GM18951 (cell line): ENCODE results near the gene PIEZO2.

Source experiments
- POLR2A ChIP-seq: IDR thresholded peaks from 4 replicates; pipeline ENCODE4 v1.6.1; 2011; ENCODE audit warnings: mild to moderate bottlenecking; ENCODE audit not compliant: insufficient read length, insufficient read depth; ENCODE audit errors: extremely low read depth
- in situ Hi-C: fragments of 300-500 bp; cut with MboI; formaldehyde crosslinking; loops from one replicate; pipeline ENCODE4 v1.12.0; 2022; ENCODE audit warnings: low sequenced_read_pairs, mixed read lengths, inconsistent platforms; ENCODE audit not compliant: unreplicated experiment

Gene PIEZO2

DNA sequence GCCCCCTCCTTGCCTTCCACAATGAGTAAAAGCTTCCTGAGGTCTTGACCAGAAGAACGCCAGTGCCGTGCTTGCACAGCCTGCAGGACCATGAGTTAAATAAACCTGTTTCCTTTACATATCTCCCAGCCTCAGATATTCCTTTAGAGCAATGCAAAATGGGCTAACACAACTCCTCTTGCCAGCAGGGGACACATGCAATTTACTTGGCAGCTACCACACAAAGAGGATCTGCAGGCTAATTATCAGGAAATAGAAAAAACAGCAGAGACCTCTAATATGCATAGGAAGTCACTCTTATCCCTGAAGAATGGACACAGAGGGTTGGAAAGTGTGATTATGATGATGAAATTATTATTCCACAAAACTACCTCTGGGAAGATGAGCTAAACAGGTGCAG, 114.0 kb downstream of the PIEZO2 start:
- in situ Hi-C loops: no loop called here
- no peak for TF ChIP-seq POLR2A

DNA sequence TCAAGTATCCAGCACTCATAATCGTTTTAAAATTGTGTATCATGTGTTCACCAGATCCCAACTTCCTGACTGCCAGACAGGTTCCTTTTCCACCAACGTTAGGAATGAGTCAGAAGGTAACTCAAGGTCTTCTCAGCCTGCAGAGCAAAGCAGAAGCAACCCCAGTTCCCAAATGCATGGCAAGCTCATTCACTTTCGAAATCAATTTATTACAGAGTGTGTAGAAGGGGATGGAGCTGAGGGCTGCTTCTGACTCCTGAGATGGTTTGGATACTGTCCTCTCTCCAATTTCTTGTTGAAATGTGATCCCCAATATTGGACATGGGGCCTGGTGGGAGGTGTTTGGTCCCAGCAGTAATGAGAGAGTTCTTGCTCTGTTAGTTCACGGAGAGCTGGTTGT, 114.5 kb downstream of the PIEZO2 start:
- in situ Hi-C loops: no loop called here
- TF ChIP-seq POLR2A: no peak

DNA sequence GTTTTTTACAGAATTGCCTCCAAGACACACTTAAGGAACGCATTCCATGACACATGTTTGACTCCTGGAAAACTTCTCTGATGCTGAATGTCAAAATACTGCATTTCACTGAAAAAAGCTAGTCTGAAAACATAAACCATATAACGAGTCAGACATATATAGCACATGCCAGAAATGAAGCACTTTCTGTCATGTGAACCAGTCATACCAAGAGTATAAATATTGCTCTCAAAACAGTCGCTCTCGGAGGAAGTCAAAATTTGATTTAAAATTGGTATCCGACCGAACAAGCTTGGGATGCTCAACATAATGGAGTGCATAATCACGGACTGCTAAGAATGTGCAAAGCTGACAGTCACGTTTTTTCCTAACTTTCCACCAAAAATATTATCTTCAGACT, 115.9 kb downstream of the PIEZO2 start:
- TF ChIP-seq POLR2A: no peak
- in situ Hi-C loops: no loop called here

DNA sequence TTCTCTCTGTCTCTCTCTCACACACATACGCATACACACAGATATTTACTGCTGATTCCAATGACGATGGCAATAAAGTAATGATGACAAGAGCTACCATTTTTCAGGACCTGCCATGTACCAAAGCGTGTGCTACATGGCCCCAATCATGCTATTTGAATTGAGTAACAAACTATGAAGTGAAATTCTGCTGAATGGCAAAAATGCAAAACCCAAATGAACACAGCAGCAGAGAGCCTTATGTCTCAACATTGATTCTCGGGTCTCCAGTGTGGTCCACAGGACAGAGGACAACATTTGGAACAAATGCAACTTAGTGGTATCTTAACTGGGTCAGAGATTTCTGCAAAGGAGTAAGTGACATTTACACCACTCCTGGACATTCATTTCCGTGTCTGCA, 117.4 kb downstream of the PIEZO2 start:
- no peak for TF ChIP-seq POLR2A
- in situ Hi-C loops: no loop called here

DNA sequence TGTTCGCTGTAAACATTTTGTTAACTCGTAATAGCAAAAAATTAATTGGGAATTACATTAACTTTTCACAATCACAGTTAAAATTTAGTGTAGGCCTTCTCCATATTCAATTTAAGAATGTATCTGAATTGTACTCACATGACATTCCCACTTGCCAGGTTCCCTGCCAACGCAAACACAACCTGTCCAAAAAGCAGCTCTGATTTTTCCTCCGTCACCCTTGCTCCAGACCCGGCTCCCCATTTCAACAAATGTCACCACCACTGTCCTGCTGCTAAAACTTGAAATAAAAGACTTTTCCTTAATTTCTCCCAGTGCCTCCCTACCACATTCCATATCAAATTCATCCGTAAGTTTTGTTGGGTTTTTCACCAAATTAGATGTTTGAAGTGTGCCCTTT, 120.3 kb downstream of the PIEZO2 start:
- TF ChIP-seq POLR2A: no peak
- in situ Hi-C loops: no loop called here

DNA sequence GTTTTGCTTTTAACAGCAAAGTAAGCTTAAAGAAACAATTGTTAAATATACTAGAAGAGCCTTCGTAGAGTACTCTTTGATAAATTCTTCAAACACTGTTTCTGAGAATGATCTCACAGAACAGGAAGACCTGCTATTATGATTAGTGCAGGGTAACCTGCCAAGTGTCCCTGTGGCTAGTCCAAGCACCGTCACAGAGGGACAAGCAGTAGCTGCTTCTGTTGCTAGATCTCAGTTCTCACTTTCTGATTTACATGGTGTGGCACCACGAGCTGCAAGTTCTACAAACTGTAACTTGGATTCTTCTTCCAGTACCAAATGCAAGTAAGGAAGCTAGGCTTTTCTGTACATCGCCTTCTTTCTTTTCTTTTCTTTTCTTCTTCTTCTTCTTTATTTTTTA, 121.5 kb downstream of the PIEZO2 start:
- in situ Hi-C loops: no loop called here
- no peak for TF ChIP-seq POLR2A

DNA sequence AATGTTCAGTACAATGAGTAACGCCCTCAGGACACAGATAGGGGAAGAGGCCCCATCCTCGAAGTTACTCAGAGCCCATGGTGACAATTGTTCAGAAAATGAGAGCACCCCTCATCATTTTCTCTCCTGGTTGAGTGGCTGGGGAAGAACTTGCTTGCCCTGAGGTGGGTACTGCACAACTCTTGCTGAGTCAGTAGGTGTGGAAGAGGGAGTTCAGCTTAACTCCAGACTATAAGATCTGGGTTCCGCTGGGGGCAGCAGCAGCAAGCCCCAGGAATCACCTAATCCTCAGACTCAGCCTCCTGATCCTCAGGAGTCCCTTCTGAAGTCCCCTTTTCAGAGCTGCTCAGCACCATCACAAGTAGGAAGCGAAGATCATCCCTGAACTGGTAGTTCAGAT, 123.7 kb downstream of the PIEZO2 start:
- no peak for TF ChIP-seq POLR2A
- in situ Hi-C loops: no loop called here

DNA sequence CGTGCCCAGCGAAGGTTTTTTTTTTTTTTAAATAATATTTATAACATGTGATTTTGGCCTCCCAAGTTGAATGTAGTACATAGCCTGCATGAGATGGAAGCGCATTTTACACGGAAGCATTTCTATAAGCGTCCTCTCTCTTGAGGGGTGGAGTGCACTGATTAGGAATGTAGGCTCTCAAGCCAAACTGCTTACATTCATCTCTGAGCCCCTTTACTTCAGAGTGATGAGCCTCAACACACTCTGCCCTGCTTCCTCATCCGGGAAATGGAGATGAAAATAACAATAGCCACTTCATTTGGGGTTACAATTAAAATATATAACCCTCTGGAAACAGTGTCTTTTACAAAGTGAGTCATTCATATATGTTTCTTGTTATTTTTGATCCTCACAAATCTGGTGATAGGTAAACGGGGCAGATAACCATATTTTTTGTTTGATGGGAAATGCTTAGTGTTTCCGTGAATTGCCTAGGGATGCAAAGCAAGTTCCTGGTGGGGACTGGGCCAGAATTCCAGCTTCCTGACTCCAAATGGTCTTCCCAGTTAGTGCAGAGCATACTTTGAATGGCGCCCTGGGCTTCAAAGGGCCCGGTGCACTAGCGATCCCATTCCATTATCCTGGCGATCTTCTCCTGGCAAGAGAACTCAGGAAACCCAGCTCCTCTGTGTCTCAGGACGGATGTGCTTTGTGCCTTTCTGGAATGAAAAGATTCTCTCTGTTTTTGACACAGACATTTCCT, 124.3 kb downstream of the PIEZO2 start:
- in situ Hi-C loops: no loop called here
- TF ChIP-seq POLR2A: no peak

DNA sequence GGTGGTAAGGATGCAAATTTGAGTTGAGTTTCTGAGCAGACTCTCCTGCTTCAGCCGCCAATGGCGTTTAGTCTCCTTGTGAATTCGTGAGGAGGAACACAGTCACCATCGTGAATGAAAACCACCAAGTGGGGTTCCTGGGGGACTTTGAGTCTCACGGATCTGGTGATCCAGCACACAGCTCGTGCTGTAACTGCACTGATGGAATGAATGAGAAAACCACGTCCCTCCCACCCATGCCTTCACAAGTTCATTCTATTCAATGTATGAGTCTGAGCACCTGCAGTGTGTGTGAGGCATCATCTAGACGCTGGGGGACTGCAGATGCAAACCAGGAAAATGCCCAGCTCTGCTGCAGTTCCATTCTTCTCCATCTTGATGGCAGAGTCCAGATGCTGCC, 127.9 kb downstream of the PIEZO2 start:
- in situ Hi-C loops: no loop called here
- no peak for TF ChIP-seq POLR2A

DNA sequence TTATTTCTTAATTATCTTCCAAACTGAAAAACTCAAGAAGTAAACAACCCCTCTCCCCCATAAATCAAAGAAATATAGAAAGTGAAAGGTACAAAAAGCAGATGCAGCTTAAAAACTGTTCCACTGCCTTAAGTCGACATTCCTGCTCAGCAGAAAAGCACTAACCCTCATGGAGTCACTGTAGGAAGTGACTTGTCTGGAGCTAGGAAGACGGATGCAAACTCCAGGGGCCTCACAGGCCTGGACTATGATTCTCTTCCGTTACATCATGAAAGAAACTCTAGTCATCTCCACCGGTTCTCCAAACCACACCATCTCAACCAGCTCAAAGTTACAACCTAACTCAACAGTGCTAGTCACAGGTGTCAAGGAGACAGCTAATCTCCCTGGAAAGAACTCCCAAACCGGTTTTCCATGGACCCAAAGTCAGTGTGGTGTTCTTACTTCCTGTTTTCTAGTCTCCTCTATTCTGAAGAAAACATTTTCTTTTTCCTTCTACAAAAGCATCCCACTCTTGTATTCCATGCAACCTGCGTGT, 128.4 kb downstream of the PIEZO2 start:
- in situ Hi-C loops: no loop called here
- TF ChIP-seq POLR2A: no peak

DNA sequence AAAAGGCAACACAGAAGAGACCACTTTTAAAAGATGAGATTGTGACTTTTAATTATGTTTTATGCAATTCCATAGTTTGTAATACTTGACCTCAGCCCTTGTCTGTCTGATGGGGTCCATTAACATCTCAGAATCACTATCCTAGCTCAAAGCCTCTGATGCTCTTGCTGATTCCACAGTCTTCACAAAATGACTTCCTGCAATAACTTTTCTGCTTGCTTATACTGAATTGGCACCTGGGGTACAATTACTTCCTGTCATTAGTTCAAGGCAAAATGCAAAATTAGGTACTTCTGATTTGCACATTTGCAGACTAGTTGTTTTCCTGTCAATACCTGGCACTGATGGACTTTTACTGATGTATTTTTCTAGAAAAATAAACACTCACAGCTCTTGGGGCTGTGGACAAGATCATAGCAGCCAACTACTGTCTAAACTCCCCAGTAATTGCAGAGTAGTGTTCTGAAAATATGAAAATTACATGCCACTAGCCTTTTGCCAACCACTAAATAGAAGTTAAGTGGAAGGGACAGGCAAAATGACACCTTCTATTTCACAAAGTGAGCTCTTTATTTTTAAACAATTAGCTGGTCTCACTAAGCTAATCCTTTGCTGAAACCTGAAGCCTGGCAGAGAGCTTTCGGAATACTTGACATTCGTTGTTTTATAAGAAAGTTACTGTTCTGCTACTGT, 129.1 kb downstream of the PIEZO2 start:
- in situ Hi-C loops: no loop called here
- TF ChIP-seq POLR2A: no peak

DNA sequence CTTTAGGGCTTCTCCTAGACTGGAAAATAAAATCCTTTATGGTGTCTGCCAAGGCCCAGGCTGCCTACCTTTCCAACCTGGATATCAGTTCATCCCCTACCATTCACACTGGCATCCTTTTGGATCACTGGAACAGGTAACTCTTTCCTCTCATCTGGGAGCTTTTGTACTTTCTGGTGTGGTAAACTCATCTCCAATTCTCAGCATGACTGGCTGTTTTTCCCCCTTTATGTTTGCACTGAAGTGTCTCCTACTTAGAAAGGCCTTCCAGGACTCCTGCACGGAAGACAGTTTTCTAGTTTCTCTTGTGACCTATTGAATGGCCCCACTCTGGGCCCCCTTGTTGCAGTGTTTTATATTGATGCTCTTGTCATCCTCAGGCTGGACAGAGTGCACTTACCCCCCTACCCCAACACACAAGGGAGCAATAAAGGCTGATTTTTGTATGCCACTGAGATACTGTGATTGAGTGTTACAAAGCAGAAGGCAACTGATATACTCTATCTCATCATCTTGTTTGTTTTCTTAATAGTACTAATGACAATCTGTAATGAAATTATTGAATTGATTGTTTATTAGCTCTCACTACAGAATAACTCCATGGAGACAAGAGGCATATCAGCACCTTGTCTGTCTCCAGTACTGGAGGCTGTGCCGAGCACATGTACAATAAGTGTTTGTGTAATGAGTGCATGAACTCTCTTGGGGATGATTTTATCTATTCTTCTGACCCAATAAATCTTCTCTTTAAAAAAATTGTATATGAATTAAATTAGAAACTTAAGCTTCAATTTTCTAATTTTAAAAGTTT, 129.9 kb downstream of the PIEZO2 start:
- no peak for TF ChIP-seq POLR2A
- in situ Hi-C loops: no loop called here

DNA sequence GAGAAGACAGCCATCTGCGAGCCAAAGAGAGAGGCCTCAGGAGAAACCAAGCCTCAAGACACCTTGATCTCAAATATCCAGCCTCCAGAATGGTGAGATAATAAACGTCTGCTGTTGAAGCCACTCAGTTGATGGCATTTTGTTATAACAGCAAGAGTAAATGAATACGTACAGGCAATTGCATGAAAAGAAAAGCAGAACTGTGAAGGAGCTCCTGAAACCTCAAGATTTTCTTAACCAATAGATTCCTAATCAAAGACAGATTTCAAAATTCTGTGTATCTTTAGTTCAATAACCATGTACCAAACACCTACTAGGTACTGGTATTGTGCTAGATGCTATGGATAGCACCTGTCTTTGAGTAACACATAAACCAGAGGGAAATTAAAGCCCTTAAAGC, 139.5 kb downstream of the PIEZO2 start:
- no peak for TF ChIP-seq POLR2A
- in situ Hi-C loops: loop anchor here (5.0 kb wide), 1 partner anchor 38 kb away; no protein-coding TSS in a partner anchor
